ENCODE results near the gene FBL.
"Not testable (repeated sequence)": the region's sequence is repeated elsewhere in the genome, so short reads cannot be mapped to it uniquely, and the experiment has no call there.

FBL gene

DNA sequence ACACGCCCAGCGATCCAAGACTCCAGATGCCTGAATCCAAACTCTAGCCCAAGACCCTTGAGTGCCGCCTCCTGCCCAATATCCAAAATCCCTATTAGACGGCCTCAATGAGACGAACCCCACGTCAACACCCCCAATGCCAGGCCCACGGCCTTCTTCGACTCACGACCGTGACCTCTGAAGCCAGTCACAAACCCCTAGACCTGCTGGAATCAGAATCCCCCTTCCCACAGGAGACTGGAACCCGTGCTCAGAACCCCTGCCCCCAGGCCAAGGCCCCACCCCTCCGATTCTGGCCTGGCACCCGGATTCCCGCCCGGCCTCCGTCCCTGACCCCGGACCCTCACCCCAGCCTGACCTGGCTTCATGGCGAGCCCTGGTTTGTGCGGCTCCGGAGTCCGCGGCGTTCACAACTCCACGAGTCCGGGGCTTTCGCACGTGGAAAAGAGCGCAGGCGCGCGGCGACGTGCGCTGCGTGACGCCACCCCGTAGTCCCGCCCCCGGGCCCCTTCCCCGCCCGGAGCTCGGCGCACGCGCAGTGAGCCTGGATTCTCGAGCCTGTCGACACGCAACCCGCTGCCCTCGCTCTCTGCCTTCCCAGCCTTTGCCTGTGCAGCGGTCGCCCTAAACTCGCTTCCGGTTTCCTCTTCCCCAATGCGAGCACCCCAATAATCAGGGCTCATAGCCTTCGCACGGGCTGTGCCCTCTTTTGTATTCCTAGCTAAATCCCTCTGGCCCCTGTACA, at the start of gene FBL:
TSS of gene FBL (minus strand) at position 447 of the 745 bp plus-strand sequence. CDS start at position 368, 79 bp downstream.
- DNase-seq, result peak; percentile 99

DNA sequence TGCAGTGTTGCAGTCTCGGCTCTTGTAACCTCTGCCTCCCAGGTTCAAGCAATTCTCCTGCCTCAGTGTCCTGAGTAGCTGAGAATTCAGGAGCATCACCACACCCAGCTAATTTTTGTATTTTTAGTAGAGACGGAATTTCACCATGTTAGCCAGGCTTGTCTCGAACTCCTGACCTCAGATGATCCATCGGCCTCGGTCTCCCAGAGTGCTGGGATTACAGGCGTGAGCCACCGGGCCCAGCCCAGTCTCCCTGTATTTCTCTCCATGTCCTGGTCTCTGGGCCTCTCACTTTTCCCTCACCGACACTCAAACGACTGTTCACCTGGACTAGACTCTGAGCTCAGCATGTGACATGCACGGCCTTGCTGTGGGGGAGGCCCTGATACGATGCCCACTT, 48.9 kb upstream of the FBL start:
- not testable (repeated sequence) for DNase-seq

DNA sequence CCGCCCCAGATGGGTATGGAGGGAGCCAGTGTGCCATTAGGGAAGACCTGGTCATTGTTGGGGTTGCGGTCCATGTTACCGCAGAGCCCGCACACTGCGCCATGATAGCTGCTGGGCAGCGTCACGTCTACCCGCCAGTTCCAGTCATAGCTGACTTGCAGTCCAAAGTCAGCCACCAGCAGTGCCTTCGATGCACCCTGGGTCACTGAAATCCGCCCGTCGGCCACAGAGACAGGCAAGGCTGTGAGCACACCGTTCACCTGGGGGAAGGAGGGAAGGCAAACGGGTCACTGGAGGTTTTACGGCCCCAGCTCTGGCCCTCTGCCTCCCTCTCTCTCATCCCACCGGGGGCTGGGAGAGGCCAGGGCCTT, 48.0 kb upstream of the FBL start:
- not testable (repeated sequence) for DNase-seq

DNA sequence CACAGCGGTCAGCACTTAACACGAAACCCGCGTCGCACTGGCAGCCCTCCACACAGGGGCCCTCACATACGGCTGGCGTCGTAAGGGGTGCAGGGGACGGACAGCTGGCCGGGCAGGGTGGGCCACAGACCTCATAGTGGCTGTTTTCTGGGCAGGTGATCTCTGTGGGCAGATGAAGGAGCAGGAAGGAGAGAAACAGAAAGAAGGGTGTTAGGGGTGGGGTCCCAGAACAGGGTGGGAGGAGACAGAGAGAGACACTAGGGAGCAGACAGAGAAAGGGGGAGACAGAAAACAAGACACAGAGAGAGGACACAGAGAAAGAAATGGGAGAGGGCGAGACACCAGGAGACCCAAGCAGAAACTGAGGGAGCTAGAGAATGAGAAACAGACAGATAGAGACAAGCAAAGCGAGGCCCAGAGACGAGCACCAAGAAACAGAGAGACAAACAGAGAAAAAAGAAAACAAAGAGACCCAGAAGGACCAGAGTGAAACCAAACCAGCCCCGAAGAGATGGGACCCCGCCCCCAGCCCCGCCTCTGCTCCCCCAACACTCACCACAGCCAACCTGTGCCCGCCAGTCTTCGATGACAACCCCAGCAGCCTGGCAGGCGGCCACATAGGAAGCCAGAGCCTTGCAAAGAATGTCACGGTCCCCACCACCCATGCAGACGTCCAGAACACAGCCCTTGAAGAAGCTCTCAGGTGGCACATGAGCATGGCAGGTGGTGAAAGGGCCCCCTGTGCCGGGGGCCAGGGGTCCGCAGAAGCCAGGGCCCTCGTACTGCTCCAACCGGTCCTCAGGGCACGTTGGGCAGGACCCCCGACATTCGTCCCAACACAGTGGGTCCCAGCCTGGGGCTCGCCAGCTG, 47.4 kb upstream of the FBL start:
- DNase-seq, result peak; percentile 43

DNA sequence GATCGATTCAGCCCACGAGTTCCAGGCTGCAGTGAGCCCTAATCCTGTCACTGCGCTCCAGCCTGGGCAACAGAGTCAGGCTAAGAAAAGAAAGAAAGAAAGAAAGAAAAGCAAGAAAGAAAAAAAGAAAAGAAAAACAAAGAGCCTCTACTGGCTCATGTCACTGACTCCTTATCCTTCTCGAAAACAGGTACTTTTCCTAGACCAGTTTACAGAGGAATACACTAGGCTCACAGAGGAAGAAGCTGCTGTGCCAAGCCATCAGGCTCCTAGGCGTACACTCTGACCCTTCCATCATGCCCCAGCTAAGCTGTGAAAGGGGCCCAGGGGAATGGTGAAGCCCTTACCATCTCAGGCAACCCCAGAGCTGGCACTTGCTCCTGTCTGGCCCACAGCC, 46.3 kb upstream of the FBL start:
- not testable (repeated sequence) for DNase-seq

DNA sequence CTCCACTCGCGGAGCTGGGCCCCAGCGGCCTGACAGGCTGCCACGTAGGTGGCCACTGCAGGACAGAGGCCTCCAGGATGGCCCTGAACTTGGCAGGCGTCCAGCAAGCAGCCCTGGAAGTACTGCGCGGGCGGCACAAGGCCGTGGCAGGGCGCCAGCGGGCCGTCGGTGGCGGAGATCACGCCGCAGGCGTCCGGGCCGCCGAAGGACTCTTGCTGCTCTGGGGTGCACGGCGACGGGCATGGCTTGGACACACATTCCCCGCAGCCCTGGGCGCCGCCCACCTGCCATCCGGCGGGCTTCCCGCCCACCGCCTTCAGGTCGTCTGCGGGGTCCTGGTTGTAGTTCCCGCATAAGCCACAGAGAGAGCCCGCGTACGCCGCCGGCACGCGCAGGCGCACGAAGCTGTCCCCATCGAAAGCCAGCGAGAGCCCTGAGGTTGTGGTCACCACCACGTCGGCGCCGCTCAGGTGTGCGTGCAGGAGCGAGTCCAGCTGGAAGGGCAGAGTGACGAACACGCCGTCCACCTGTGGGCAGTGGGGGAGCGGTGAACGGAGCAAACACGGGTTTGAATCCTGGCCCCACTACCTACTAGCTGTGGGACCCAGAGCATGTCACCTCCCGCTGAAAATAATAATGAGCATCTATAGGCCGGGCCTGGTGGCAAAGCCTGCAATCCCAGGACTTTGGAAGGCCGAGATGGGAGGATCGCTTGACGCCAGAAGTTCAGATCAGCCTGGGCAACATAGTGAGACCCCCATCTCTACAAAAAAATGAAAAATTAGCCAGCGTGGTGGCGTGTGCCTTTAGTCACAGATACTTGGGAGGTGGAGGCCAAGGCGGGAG, 45.7 kb upstream of the FBL start:
- DNase-seq, result peak; percentile 23

DNA sequence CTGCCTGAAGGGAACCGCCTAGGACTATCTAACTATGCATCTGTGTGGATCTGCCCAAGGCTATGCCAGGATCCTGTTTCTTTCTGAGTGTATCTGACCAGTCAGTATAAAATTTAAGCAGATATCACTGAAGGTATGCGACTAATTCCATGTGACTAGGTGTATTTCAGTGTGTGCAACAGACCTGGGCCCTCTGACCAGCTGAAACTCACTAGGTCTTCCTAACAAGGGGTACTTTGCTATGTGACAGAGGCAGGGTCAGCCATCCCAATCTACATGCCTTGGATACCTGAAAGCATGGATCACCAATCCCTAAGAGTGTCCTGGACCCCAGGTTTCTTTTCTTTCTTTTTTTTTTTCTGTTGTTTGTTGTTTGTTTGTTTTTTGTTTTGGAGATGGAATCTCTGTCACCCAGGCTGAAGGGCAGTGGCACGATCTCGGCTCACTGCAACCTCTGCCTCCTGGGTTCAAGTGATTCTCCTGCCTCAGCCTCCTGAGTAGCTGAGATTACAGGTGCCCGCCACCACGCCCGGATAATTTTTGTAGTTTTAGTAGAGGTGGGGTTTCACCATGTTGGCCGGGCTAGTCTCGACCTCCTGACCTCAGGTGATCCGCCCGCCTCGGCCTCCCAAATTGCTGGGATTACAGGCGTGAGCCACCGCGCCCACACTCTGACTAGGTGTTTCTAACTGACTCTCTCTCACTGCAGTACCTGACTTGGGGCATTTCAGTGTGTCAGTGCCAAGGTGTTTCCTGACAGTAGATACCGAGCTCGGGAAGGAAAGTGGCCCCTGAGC, 44.8 kb upstream of the FBL start:
- no peak for DNase-seq

DNA sequence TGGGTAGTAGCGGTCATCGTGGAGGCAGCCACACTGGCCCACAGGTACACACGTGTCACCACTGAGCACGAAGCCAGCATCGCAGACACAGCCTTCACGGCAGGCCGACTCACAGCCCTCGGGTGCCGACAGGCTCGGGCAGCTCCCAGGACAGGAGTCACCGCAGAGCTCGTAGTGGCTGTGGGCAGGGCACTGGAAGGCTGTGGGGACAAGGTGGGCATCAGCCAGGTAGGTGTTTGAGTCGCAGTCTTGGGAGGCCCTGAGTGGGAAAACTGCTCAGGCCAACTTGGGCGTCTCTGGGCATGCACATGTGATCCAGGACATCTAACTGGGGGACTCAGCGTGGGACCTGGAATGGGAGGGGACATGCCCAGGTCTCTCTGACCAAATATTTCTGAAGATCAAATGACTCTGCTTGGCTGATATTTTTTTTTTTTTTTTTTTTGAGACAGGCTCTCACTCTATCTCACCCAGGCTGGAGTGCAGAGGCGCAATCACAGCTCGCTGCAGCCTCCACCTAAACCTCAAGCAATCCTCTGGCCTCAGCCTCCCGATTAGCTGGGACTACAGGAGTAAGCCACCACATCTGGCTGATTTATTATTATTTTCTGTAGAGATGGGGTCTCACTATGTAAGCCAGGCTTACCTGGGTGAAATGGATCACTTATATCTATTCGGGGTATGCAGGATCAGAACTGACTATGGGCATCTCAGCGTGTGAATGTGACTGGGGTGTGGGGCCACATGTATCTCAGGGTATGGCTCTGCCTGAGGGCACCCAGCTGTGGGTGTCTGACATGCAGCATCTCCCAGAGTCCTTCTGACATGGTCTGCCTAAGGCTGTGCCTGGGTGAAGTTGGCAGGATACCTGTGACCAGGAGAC, 43.9 kb upstream of the FBL start:
- DNase-seq, result not testable (repeated sequence)

DNA sequence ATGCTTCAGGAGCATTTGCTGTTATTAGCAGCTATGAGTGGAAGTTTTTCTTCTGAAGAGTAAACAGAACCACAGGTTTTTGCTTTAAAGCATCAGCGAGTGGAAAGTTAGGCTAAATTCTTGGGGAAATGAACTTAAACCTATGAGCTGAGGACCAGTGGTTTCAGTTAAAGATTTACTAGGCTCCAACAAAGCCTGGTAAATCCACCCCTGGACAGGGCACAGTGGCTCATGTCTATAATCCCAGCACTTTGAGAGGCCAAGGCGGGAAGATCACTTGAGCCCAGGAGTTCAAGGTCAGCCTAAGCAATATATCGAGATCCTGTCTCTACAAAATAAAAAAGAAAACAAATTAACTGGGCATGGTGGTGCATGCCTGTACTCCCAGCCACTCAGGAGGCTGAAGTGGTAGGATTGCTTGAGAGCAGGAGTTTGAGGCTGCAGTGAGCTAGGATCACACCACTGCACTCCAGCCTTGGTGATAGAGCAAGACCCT, 41.3 kb upstream of the FBL start:
- not testable (repeated sequence) for DNase-seq

DNA sequence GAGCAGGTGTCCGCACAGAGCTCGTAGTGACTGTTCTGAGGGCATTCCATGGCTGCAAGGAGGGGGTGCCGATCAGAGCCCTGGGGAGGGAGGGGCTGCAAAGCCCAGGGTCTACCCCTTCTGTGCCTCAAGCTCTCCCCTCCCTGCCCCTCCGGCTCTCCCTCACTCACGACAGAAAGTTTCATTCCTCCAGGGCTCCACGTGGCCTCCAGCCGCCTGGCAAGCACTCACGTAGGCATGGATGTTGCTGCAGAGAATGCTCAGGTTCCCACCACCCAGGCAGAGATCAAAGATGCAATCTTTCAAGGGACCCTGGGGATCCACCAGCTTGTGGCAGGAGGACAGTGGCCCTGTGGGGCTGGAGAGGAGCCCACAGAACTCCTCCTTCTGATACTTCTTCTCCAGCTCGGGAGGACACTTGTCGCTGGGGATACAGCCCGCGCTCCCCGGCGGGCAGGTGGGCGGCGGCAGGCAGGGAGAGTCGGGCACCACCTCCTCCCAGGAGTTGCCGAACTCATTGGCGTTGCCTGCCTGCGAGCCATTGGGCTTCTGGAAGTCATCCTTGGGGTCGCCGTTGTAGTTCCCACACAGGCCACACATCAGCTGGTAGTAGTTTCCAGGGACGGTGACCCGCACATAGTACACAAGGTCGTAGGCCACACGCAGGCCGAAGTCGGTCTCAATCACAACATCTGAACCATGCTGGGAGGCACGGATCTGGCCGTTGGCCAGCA, 39.8 kb upstream of the FBL start:
- DNase-seq, result not testable (repeated sequence)

DNA sequence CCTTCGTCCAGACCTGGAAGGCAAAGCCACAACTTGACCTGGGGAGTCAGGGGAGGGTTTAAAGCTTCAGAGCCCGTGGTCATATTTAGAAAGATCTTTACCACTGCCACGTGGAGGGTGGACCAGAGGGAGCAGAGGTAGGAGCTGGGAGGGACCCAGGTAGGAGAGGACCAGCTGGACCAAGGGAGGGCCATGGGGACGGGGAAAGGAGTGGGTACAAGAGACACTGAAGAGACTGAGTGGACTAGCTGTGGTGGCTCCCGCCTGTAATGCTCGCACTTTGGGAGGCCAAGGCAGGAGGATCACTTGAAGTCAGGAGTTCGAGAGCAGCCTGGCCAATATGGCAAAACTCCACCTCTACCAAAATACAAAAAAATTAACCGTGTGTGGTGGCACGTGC, 38.5 kb upstream of the FBL start:
- not testable (repeated sequence) for DNase-seq

DNA sequence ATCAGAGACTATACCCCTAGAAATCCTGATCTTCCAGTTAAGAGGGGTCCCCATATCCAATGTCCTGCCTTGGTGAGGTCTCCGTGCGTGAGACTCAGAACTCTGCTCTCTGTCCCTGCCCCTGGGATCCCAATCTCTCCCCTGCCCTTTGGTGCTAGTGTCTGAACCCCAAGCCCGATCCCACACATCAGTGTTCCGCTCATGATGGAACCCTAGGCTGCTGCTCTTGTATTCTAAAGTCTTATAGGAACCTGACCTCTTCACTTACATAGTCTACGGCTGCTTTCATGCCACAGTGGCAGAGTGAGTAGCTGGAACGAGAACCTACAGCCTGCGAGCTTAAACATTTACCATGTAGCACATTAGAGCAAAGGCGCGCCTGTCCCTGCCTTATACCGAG, 36.5 kb upstream of the FBL start:
- not testable (repeated sequence) for DNase-seq

DNA sequence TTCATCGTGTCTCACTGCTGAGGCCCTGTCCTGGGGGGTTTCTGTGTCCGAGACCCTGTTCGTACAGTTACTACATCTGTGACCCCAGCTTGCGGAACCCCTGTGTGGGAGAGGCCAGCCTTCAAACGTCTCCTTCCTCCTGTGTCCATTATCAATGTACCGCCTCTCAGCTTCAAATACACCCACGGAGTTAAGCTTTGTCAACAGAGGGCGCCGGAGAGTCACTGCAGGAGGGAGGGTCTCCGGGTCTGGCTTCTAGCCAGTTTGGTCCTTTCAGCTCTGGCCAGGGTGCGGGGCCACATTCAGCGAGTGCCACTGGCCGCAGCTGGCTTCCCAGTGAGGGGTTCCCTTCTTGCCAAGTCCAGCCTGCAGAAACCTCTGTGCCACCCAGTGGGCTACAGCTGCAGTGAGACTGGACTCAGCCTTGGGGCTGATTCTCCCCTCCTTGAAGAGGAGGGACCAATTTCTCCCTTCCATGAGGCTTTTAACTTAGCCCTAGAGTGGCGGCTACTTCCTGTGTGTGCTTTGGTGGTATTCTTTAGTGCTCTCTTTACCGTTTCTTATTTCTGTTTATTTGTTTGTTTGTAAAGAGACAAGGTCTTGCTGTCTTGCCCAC, 35.4 kb upstream of the FBL start:
- DNase-seq, result peak; percentile 49

DNA sequence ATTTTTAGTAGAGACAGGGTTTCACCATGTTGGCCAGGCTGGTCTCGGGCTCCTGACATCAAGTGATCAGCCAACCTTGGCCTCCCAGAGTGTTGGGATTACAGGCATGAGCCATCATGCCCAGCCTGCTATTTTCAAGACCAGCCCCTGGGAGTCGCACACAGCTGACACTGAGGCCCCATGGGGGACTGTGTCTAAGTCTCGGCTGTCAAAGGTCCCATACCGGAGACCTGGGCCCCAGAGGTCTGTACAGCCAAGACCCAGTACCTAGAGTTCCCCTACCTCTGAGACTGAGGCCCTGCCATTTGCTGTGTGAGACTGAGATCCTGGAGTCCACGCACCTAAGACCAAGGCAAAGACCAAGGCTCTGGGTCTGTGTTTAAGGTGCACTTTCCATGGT, 34.1 kb upstream of the FBL start:
- not testable (repeated sequence) for DNase-seq

DNA sequence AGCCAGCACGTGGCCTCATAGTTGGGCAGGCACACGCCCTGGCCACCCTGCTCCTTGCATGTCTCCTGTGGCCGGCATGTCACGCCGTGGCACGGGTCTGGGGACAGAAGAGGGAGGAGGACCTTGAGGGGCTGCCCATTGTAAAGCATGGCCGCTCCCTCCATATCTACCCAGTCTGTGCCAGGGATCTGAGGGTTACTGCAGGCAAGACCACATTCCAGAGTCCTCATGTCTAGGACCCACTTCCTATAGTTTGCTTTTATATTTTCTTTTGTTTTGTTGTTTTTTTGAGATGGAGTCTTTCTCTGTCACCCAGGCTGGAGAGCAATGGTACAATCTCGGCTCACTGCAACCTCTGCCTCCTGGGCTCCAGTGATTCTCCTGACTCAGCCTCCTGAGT, 33.6 kb upstream of the FBL start:
- not testable (repeated sequence) for DNase-seq

DNA sequence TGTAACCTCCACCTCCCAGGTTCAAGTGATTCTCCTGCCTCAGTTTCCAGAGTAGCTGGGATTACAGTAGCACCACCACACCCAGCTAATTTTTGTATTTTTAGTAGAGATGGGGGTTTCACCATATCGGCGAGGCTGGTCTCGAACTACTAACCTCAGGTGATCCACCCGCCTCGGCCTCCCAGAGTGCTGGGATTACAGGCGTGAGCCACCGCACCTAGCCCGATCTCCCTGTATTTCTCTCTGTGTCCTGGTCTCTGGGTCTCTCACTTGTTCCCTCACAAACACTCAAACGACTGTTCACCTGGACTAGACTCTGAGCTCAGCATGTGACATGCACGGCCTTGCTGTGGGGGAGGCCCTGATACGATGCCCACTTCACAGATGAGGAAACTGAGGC, 32.7 kb upstream of the FBL start:
- DNase-seq, result not testable (repeated sequence)

DNA sequence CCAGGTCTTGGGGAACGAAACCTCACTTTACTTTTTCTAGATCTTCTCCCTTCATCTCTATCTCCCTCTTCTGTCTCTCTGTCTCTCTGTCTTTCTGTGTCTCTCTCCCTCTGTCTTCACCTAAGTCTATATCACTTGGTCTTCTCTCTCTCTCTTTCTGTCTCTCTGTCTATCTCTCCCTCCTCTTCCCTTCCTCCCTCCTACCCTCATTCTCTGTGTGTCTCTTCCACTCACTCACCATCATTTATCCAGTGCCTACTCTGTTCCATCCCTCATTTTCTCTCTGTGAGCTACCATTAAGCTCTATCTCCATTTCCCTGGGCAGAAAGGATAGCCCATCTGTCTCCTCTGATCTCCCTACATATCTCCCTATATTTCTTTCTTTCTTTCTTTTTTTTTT, 32.2 kb upstream of the FBL start:
- DNase-seq, result no peak

DNA sequence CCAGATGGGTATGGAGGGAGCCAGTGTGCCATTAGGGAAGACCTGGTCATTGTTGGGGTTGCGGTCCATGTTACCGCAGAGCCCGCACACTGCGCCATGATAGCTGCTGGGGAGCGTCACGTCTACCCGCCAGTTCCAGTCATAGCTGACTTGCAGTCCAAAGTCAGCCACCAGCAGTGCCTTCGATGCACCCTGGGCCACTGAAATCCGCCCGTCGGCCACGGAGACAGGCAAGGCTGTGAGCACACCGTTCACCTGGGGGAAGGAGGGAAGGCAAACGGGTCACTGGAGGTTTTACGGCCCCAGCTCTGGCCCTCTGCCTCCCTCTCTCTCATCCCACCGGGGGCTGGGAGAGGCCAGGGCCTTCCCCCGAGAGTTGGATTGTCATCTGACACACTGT, 31.8 kb upstream of the FBL start:
- not testable (repeated sequence) for DNase-seq

DNA sequence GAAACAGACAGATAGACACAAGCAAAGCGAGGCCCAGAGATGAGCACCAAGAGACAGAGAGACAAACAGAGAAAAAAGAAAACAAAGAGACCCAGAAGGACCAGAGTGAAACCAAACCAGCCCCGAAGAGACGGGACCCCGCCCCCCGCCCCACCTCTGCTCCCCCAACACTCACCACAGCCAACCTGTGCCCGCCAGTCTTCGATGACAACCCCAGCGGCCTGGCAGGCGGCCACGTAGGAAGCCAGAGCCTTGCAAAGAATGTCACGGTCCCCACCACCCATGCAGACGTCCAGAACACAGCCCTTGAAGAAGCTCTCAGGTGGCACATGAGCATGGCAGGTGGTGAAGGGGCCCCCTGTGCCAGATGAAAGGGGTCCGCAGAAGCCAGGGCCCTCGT, 31.3 kb upstream of the FBL start:
- DNase-seq, result peak; percentile 27

DNA sequence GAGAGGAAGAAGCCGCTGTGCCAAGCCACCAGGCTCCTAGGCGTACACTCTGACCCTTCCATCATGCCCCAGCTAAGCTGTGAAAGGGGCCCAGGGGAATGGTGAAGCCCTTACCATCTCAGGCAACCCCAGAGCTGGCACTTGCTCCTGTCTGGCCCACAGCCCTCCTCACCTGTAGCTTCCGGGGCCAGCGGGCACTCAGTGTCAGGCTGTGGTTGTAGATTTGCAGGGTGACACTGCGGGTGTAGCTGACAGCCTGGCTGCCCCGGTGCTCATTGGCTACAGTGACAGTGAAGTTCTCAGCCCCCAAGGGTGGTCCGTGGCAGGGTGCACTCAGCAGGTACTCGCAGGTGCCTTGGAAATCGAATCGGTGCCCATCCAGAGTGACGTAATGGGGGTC, 30.3 kb upstream of the FBL start:
- not testable (repeated sequence) for DNase-seq
